Measurements from ENCODE around the gene CHCHD5.
"Not testable (repeated sequence)": the region's sequence is repeated elsewhere in the genome, so short reads cannot be mapped to it uniquely, and the experiment has no call there.

CHCHD5 gene

DNA sequence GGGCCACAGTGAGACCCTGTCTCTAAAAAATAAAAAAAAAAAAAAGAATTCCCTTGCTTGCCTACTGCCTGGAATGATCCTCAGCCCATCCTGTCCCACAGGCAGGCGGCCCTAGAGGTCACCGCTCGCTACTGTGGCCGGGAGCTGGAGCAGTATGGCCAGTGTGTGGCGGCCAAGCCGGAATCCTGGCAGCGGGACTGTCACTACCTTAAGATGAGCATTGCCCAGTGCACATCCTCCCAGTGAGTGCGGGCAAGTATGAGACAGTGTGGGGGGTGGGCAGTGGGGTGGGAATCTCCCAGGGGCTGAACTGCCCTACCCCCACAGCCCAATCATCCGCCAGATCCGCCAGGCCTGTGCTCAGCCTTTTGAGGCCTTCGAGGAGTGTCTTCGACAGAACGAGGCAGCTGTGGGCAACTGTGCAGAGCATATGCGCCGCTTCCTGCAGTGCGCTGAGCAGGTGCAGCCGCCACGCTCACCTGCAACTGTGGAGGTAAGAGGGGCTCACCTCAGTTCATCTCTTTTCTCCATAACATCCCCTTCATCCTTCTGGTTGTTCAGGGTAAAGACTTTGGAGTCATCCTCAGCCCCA lies 1.6 kb downstream of the CHCHD5 start:
- DNase-seq (ENCODE audit: low read depth in 1 of 2, low spot score in 1 of 2): no peak

DNA sequence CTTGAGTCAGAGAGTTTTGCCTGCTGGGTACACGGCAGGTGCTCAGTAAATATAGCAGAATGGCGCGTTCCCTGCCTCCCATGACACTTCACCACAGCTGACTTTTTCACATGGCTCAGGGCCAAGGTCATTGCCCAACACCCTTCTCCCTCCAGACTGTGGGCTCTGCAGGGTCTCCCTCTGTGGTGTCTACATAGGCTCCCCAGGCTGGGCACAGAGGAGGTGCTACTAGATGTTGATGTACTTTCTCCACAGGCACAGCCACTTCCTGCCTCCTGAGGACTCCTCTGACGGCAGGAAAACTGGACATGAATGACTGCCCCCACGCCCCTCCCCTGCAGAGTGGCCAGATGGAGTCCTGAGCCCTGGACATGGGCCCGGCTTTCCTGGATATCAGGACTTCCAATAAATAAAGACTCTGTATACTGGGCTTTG lies 4.2 kb downstream of the CHCHD5 start:
- DNase-seq (ENCODE audit: low read depth in 1 of 2, low spot score in 1 of 2): no peak

DNA sequence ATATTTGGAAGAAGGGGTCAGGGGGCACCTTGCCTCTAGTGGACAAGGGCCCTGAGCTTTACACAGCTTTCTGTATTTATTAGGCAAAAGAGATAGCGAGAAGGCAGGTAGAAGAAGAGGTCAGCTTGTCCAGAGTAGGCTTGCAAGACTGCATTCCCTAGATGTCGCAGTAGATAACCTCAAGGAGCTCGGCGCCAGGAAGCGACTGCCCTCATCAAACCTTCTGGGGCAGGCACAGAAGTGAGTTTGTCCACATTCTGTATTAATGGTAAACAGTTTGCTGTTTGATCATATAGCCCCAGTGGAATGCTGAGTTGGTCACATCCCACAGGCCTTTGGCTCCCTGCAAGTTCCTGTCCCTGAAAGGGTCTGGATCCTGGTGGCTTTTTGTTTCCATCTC lies 7.0 kb downstream of the CHCHD5 start:
- no peak for DNase-seq (ENCODE audit: low read depth in 1 of 2, low spot score in 1 of 2)

DNA sequence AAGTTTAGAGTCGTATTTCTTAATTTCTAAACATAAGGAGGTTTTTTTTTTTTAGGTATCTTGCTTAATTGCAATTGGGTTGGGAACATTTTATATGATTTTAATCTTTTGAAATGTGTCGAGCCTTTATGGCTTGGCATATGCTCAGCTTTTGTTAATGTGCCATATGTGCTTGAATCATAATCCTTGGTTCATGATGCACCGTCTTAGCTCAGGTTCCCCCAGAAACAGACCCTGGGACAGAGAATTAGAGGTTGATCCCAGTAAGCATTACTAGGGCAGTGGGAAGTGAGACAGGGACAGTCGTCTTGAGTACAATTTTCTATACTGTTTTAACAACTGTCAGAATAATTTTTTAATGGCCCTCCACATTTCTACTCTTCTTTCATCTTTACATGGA lies 9.3 kb downstream of the CHCHD5 start:
- no peak for DNase-seq (ENCODE audit: low read depth in 1 of 2, low spot score in 1 of 2)

DNA sequence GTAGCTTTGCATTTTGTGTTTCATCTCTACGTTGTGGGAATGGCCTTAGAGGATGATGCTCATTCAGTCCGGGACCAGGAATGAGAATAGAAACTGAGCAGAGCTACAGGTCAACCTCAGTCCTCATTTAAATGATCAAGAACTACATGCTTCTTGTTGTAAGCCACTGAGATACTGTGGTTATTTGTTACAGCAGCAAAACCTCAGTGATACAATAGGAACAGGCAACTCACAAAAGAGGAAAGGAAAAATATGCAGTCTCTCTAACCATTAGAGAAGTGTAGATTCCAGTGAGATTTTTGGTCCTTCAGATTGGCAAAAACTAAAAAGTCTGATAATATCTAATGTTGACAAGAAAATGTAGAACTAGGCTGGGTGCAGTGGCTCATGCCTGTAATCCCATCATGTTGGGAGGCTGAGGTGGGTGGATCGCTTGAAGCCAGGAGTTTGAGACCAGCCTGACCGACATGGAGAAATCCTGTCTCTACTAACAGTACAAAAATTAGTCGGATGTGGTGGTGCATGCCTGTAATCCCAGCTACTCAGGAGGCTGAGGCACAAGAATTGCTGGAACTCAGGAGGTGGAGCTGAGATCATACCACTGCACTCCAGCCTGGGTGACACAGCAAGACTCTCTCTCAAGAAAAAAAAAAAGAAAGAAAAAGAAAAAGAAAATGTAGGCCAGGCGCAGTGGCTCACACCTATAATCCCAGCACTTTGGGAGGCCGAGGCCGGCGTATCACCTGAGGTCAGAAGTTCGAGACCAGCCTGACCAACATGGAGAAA lies 13.3 kb downstream of the CHCHD5 start:
- DNase-seq (ENCODE audit: low read depth in 1 of 2, low spot score in 1 of 2): no peak

DNA sequence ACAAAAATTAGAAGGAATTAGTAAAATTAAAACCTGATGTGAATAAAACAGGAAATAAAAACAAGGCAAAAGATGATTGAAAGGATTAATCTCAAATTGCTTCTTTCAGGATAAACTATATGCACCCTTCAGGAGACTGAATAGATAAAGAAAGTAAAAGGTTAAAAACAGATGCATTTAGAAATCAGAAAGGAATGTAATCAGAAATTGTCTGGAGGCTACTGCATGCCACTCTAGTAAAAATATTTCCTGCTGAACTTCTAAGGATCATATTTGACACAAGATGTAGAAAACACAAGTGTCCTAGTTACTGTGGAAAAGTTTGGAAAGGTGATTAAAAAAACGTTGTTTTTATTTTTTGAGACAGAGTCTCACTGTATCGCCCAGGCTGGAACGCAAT lies 16.2 kb downstream of the CHCHD5 start:
- DNase-seq (ENCODE audit: low read depth in 1 of 2, low spot score in 1 of 2): no peak

DNA sequence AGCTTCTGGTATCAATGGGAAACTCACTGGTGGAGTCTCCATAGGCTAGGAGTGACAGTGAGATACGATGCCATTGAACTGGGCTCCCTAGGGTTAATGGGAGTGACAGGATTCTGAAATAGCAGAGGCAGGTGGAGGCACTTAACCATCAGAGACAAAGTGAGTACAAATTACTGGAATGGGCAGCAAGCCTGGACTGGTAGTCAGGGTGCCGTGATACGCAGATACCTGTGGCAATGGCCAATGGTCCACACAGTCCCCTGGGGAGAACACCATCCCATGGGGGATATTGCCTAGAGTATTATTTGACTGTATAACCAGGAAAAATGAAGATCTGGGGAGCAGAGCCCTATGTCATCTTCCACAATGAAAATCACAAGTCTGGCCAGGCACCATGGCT lies 17.3 kb downstream of the CHCHD5 start:
- no peak for DNase-seq (ENCODE audit: low read depth in 1 of 2, low spot score in 1 of 2)

DNA sequence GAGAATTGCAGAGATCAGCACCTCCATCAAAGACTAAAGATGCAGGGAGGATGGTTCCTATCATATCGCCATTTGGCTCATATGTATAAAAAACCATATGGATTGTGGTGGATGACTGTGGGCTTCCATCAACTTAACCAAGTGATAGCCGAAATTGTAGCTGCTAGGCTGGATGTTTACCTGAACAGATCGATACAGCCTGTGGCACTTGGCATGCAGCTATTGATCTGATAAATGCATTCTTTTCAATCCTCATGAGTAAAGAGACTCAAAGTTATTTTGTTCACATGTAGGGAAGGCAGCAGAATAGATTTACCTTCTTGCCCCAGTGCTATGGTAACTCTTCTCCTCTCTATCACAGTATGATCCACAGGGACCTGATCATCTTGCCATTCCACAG lies 18.5 kb downstream of the CHCHD5 start:
- DNase-seq (ENCODE audit: low read depth in 1 of 2, low spot score in 1 of 2): no peak

DNA sequence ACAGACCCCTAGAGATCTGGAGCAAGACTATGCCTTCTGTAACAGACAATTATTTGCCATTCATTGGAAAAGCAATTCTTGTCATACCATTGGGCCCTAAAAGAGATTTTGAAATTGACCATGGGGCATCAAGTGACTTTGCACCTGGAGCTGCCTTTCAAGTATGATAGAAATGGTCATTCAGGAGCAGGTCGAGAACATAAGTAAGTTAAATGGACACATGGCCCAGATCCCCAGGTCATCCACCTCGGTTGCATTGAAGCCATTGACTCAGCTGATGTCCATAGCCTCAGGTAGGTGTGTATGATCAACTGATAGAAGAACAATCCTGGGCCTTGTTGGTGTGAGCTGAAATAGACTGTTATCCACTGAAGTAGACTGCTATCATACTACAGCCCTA lies 19.3 kb downstream of the CHCHD5 start:
- no peak for DNase-seq (ENCODE audit: low read depth in 1 of 2, low spot score in 1 of 2)

DNA sequence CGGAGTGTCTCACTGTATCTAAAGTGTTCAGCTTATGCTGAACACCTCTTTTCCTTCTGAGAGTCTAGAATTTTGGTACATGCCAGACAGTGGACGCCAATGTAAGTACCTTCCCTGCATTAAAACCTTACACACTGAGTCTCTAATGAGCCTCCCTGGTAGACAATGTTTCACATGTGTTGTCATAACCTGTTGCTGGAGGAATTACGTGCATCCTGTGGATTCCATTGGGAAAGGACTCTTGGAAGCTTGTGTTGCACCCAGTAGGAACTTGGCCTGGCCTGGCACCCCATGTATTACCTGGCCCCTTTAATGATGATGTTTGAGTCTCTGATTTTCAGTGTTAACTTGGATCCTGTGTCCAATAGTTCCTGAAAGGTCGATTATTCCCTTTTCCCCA lies 20.5 kb downstream of the CHCHD5 start:
- no peak for DNase-seq (ENCODE audit: low read depth in 1 of 2, low spot score in 1 of 2)

DNA sequence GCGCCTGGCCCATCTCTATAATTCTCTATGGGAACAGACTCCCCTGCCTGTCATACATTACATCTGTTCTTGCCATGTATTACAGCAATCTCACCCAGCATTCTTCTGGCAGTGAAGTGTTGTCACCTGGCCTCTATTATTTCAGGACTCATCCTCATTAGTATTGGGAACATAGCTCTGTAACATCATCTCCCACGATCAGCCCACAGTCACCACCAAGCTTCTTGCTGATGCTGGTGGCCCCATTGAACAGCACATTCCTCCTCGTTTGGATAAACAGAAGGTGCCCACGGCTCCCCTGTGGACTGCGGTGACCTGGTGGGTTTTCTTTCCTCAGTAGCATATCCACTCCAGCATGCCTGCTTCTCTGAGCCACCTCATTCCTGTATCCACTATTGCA lies 21.5 kb downstream of the CHCHD5 start:
- no peak for DNase-seq (ENCODE audit: low read depth in 1 of 2, low spot score in 1 of 2)

DNA sequence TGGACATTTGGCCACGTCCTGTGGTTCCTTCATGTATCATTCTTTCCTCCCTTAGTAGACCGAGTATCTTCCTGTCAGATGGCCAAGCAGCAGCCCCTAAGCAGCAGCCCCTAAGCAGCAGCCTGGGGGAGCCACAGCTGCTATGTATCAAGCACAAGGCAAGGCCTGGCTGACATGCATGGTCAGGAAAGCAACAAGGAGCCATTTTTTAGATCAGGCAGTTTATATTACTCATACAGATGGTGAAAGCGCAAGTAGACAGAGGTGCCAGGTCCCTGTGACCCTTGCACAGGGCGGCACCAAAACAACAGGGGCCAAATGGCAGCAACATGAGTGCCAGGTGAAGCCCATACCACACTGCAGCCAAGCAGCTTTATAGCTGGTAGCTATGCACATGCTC lies 22.1 kb downstream of the CHCHD5 start:
- DNase-seq (ENCODE audit: low read depth in 1 of 2, low spot score in 1 of 2): no peak

DNA sequence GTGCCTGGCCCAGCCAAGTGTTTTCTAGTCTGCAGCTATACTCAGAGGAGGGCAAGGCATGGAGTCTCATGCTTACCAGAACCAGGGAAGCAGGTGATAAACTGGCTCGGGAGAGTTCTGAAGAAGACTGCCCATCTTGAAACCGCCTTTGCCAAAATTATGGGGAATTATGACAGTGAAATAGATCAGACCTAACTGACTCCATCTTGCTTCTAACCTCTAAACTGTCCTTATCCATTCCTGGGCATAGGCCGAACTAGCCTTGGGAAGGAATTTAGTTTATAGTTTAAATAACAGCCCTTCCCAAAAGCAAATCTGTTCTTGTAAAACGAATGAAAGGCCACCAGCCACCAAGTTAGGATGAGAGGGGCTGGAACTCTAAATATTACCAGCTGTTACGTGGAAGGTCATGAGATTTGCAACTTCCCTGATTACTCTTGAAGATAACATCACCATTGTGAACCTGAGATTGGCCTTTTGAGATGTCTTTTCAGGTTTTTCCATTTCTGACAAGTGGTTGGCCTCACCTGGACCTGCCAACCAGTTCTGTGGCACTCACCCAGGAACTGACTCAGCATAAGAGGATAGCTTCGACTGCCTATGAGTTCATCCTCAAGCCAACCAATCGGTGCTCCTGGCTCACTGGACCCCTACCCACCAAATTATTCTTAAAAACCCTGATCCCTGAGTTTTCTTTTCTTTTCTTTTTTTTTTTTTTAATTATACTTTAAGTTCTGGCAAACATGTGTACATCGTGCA lies 23.4 kb downstream of the CHCHD5 start:
- DNase-seq (ENCODE audit: low read depth in 1 of 2, low spot score in 1 of 2): no peak

DNA sequence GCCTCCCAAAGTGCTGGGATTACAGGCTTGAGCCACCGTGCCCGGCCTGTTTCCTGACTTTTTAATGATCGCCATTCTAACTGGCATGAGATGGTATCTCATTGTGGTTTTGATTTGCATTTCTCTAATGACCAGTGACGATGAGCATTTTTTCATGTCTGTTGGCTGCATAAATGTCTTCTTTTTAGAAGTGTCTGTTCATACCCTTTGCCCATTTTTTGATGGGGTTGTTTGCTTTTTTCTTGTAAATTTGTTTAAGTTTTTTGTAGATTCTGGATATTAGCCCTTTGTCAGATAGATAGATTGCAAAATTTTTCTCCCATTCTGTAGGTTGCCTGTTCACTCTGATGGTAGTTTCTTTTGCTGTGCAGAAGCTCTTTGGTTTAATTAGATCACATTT lies 24.9 kb downstream of the CHCHD5 start:
- not testable (repeated sequence) for DNase-seq (ENCODE audit: low read depth in 1 of 2, low spot score in 1 of 2)

DNA sequence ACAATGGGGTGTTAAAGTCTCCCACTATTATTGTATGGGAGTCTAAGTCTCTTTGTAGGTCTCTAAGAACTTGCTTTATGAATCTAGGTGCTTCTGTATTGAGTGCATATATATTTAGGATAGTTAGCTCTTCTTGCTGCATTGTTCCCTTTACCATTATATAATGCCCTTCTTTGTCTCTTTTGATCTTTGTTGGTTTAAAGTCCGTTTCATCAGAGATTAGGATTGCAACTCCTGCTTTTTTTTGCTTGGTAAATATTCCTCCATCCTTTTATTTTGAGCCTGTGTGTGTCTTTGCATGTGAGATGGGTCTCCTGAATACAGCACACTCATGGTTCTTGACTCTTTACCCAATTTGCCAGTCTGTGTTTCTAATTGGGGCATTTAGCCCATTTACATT lies 27.9 kb downstream of the CHCHD5 start:
- DNase-seq (ENCODE audit: low read depth in 1 of 2, low spot score in 1 of 2): not testable (repeated sequence)

DNA sequence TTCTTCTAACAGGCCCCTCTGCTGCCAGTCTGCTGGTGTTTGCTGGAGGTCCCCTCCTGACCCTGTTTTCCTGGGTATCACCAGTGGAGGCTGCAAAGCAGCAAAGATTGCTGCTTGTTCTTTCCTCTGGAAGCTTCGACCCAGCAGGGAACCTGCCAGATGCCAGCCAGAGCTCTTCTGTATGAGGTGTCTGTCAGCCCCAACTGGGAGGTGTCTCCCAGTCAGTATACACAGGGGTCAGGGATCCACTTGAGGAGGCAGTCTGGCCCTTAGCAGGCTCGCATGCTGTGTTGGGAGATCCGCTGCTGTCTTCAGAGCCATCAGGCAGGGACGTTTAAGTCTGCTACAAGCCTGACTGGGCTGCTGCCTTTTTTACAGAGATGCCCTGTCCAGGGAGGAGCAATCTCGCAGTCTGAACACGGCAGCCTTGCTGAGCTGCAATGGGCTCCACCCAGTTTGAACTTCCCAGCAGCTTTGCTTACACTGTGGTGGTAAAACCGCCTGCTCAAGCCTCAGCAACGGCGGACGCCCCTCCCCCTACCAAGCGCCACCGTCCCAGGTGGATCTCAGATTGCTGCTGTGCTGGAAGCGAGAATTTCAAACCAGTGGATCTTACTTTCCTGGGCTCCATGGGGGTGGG lies 29.9 kb downstream of the CHCHD5 start:
- DNase-seq (ENCODE audit: low read depth in 1 of 2, low spot score in 1 of 2): no peak

DNA sequence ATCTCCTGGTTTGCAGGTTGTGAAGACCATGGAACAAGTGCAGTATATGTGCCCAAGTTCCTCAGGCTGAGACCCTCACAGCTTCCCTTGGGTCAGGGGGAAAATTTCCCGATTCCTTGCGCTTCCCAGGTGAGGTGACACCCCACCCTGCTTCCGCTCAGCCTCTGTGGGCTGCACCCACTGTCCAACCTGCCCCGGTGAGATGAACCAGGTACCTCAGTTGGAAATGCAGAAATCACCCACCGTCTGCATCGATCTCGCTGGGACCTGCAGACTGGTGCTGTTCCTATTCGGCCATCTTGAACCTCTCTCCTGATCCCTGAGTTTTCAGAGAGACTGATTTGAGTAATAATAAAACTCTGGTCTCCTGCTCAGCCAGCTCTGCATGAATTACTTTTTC lies 30.6 kb downstream of the CHCHD5 start:
- DNase-seq (ENCODE audit: low read depth in 1 of 2, low spot score in 1 of 2): no peak

DNA sequence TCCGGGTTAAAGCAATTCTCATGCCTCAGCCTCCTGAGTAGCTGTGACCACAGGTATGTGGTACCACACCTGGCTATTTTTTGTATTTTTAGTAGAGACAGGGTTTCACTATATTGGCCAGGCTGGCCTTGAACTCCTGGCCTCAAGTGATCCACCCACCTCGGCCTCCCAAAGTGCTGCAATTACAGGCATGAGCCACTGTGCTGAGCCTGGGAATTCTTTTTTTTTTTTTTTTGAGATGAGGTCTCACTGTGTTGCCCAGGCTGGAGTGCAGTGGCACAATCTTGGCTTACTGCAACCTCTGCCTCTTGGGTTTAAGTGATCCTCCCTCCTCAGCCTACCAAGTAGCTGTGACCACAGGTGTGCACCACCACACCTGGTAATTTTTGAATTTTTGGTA lies 31.4 kb downstream of the CHCHD5 start:
- DNase-seq (ENCODE audit: low read depth in 1 of 2, low spot score in 1 of 2): not testable (repeated sequence)

DNA sequence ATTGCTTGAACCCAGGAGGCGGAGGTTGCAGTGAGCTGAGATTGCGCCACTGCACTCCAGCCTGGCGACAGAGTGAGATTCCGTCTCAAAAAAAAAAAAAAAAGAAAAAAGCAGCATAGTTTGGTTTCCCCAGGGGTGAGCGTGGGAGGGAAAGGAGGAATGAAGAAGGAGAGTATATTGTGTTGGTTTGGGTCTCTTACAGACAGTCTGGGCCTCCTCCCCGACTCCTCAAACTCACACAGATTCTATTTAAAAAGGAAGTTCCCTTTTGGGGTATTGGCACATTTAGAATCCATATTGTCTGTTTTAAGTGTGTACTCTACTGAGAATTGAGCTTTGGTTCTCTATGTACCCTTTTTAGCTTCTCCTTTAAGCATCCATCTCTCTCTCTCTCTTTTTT lies 34.0 kb downstream of the CHCHD5 start:
- DNase-seq (ENCODE audit: low read depth in 1 of 2, low spot score in 1 of 2): no peak

DNA sequence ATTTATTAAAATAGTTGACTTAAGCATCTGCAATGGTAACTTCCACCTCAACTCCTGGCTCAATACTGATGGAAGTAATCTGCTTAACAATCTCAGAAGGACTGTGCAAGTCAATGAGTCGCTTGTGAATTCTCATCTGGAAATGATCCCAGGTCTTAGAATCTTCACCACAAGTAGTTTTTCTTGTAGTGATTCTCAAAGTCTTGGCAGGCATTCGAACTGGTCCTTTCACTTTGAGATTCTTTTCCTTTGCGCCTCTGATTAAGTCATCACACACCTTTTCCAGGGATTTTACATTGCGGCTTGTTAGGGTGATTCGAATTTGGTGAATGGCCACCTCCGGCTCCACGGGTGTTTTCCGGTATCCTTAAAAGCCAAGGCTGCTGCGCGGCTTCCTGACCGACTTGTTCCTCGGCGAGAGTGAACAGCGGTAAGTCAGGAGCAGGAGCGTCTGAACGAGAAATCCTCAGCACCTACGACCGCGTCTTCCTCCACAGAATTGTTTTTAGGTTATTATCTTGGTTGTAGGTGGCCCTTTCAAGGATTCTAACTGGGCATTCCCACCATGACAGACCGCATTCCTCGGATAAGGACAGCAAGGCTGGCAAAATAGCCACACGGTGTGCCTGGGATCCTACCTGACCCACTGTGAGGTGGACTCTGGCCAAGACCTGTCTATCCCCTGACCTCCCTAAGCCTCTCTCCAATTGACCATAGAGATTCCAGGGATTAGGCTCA lies 37.5 kb downstream of the CHCHD5 start:
- no peak for DNase-seq (ENCODE audit: low read depth in 1 of 2, low spot score in 1 of 2)

DNA sequence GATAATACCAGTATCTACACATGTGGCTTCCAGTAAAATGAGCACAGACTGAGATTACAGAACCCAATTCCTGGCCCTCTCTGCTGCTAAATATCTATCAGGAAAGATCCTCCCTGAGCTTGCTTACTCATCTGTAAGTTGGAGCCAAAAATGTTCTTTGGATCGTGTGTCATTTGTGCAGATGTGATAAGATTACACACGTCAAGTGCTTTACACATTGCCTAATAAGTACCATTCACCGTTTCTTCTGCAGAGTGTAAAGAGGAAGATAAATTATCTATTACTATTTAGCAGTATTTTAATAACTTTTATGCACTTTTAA lies 38.1 kb downstream of the CHCHD5 start:
- no peak for DNase-seq (ENCODE audit: low read depth in 1 of 2, low spot score in 1 of 2)
